Kidney tubule cell (primary cell): Measurements from ENCODE around the gene ZMYM4.

Experiments used
- DNase-seq: peaks from one replicate; pipeline ENCODE4 v3.0.0-alpha.2; 2018; ENCODE audit warnings: low spot score

Gene ZMYM4

GRCh38 chr1:35406103-35406502, 137.6 kb downstream of the ZMYM4 start:
- no peak for DNase-seq

GRCh38 chr1:35407743-35408142, 139.2 kb downstream of the ZMYM4 start:
- no peak for DNase-seq

DNA sequence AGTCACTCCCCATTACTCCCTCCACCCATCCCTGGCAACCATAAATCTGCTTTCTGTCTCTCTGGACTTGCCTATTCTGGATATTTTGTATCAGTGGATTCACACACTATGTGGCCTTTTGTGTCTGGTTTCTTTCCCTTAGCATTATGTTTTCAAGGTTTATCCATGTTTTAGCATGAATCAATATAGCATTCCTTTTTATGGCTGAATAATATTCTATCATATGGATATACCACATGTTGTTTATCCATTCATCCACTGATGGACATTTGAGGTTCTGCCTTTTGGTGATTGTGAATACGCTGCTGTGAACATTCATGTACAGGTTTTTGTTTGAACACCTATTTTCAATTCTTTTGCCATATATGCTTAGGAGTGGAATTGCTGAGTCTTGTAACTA, 140.4 kb downstream of the ZMYM4 start:
- no peak for DNase-seq

DNA sequence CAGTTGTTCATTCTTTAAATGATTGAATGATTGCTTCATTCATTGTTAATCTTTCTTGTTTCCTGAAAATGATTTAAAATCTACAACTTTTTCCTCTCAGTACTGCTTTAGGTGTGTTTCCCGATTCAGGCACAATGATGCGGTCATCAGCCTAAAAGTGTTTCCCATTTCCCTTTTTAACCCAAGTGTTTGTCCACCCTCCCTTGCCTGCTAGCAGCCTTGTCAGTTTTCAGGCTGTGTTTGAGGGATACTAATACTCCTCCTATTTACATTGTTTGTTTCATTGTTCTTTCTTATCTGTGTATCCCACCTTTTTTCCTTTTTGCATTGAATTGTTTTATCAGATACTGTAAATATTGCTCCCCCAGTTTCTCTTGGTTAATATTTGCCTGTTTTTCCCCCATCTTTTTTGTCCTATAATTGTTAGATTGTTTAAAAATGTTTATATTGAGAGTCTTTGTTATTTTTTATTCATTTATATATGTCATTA, 157.6 kb downstream of the ZMYM4 start:
- no peak for DNase-seq

DNA sequence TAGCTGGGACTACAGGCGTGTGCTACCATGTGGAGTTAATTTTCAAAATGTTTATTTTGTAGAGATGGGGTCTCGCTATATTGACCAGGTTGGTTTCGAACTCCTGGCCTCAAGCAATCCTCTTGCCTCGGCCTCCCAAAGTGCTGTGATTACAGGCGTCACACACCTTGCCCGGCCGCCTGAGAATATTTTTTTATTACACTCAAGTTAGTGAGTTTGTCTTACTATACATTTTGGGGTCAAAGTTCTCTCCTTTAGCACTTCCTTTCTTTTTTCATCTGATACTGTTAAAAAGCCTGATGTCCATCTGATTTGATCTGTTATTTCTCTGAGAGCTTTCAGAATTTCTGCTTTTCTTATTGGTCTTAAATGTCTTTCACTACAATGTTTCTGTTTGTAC, 159.9 kb downstream of the ZMYM4 start:
- no peak for DNase-seq

DNA sequence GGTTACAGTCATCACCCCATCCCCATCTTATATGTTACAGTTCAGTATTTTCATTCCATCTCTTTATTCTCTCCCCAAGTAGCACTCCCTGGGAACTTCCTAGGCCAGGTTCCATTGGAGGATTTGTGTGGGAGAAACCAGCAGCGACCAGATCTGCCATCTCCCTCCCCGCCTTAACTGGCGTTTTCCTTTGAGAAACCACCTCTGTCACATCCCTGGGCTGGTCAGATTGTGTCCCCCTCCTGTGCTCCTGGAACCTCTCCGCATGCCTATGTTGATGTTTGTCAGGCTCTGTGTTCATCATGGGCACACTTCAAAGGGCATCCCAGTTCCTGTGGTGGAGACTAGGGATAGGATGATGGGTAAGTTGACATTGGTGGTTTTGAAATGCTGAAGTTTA, 162.3 kb downstream of the ZMYM4 start:
- no peak for DNase-seq

DNA sequence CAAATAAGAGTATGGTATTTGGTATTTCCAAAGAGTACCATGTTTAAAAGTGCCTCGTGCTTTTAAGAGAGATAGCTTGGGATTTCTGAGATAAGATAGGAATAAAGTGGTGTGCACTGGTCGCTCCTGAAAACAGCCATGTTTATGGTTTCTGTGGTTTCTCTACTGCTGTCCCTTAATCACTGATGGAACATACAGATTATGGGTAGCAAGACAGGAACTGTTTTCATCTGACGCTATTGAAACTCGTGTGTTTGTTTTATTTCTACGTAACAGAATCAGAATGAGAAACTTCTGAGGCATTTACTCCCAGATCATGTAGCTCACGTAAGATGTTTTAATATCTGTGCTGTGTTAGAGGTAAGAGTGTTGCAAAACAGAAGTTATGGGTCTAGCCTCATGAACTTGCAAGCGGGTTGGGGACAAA, 162.7 kb downstream of the ZMYM4 start:
- no peak for DNase-seq

DNA sequence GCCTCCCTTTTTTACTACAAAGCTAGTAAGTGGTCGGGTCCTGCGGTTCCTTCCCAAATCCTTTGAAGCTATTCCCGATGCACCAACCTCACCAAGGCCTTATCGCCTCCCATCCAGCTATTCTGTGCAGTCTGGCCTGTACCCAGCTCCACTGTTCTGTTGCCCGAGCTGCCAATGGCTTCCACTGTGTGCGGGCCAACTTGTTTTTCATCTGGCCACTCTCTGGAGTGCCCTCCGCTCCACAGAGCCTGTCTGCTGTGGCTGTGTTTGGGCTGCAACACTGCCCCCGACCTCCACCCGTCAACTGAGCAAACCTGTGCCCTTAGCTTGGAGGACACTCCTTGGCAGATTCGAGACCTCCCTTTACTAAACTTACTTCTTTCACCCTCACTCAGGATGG, 163.7 kb downstream of the ZMYM4 start:
- no peak for DNase-seq

DNA sequence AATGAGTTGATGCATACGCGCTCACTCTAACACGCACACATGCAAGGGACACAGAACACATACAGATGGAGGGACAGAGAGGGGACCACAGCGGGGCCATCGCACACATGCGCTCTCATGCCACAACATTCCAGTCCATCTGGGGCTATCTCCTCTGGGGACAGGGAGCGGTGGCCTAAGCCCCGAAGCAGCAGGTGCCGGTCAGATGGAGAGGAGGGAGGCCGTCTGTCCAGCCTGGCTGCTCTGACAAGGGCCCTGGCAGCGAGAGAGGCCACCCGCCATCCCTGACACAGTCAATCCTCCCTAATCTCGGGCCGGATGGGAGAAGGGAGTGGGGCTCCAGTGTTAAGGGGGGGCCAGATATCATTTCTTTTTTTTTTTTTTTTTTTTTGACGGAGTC, 165.2 kb downstream of the ZMYM4 start:
- no peak for DNase-seq

- no peak for DNase-seq
Measured at GRCh38 chr1:35434703-35435102, 166.2 kb downstream of the ZMYM4 start.

GRCh38 chr1:35436078-35436477, 167.6 kb downstream of the ZMYM4 start:
- no peak for DNase-seq

DNA sequence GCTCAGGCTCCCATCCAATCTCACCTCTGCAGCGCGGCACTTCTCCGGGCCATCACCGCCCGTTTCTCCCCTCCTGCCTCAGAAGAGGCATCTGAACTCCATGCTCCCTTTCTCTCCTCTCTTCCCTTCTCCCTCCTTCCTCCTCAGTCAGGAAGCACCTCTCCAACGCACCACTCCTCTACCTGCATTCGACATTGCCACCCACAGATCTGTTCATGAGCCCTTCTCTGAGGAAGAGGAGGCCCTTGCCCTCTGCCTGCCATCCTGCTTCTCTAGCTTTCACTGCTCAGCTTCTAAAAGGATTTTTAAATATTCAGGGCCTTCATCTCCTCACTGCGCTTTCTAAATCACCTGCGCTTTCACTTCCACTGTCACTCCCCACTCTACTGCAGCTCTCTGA, 168.7 kb downstream of the ZMYM4 start:
- DNase-seq, result no peak

GRCh38 chr1:35439626-35440025, 171.1 kb downstream of the ZMYM4 start:
- DNase-seq, result no peak

DNA sequence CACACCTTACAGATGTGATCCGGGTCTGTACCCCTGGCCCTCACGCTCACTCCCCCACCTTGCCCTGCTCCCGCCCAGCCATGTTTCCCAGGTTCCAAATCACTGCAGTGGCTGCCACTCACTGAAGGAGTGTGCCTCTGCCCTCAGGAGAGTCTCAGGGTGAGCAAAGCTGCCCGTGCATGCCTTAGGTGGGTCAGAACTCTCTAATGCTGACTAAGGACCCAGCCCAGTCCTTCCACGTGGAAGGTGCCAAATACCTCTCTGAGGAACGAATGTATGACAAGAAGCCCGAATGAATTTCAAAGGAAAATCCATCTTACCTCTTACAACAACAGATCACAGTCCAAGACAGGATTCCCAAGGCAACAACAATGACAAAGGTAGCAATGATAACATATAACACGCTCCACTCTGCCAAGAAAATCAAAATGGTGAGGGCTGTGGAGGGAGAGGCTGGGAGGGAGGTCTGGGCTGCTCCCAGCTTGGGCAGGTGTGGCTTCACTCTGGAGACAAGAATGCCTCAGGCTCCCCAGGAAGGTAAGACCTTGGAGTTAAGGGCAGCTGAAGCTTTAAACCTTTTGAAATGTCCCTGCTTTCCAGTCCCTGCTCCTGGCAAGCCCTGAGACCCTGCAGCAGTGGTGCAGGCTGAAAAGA, 173.5 kb downstream of the ZMYM4 start:
- no peak for DNase-seq

GRCh38 chr1:35442734-35443133, 174.2 kb downstream of the ZMYM4 start:
- DNase-seq, result no peak

GRCh38 chr1:35443768-35444518, 175.4 kb downstream of the ZMYM4 start:
- DNase-seq, result no peak

DNA sequence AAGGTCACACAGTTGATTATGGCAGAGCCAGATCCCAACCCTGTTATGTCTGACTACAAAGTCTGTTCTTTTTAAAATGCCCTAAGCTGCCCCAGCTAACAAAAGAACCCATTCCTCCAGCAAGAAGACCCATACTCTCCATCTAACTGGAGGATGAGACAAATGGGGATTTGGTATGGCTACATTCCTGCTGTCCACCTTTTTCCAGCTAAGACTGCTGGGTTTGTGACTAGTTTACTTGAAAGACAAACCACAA, 175.9 kb downstream of the ZMYM4 start:
- DNase-seq, result no peak

GRCh38 chr1:35447278-35447677, 178.8 kb downstream of the ZMYM4 start:
- no peak for DNase-seq

DNA sequence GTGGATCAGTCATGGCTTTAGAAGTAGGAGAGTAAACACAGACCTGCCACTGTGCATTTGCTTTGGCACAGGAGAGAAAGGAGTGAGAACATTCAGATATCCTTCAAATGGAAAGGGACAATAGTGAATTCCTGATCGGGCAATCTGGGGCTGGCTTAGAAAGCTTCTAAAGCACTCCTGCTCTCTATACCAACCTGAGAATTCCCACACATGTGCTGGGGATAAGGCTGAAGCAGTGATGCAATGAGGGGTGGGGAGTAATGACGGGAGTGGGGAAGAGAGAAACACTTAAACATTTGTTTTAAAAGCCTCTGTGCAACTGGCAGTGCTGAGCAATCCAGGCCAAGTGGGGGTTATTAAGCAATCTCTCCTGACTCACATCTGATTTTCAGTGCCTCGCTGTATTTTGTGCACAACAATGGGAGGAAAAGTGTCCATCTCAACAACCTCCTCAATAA, 179.9 kb downstream of the ZMYM4 start:
- DNase-seq, result peak; percentile 17

DNA sequence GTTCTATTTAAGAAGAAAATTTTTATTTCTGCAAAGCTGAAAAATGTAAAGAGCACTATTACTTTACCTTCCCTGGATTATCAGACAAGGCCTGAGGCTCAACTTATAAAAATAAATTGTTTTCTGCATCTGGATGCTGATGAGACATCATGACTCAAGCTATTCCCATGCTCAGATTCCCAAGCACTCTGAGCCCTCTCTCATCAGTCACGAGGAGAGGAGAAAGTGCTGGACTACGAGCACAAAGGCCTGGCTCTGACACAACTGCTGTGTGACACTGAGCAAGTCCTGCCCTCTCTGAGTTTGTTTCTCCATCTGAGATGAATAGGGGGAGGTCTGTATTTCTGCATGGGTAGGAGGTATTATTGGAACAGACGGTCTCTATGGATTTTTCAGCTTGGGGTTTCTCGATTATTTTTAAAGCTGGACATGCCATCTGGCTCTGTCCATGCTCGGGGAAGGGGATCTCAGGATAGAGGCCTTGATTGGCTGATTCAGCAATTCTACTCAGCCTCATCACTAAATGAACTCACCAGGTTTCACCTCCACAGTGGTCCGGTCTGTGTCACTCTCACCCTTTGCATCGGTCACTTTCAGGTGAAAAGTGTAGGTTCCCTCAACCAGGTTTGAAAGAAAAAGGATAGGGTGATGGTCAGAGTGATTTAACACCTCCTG, 181.0 kb downstream of the ZMYM4 start:
- DNase-seq, result peak; percentile 40

GRCh38 chr1:35451125-35451528, 182.6 kb downstream of the ZMYM4 start:
- peak; percentile 66 for DNase-seq

DNA sequence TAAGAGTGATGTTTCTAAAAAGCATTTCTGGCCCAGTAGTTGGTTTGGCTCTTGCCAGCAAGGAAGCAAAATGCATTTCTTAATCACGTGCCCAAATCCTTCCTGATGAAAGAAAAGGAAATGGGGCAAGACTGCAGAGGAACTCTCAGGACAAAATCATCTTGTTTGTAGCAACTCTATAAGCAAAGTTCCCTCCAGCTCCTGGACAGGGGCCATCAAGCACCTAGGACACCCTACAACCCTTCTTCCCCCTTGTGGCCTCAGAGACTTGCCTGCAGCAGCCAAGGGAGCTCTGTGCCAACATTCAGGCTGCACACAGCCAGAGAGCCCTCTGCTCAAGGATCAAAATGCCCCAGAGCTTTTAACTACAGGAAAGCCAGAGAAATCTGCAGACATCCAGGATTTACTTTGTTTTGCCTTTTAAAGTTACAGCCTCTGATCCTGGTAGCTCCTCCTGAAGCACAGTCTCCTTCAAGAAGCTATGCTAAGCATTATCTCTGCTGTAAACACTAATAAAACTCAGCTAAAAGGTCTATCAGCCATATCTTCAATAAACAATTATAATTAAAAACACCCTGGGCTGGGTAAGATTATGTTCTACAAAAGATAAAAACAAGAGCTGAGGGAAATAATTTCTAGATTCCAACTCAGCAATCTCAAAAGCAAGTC, 183.7 kb downstream of the ZMYM4 start:
- DNase-seq, result no peak

DNA sequence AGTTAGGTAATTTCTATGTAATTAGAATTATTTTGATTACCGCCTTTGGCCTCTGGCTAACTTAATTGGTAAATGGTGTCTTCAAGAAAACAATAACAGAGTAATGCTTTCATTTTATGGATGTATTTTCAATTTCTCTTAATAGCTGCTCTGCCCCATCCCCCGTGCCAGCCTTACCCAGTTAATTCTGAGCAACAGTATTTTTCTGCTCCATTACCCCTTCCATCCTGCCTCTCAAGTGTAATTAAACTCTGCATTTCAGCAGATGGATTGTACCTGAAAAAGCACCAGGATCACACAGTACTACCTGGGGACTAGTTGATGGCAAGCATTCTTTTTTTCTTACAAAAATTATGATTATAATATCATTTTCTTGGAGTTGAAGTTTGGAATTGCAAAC, 184.5 kb downstream of the ZMYM4 start:
- DNase-seq, result no peak
